Stimulated activated naive CD8-positive, alpha-beta T cell treated with anti-CD3 and anti-CD28 coated beads, Interleukin-15, Interleukin-2, amounts not matched to agents 100 U/mL and 50 U/mL, for 24 hours (primary cell): ENCODE measurements around the gene GALNT16.
"Not testable (repeated sequence)": the region's sequence is repeated elsewhere in the genome, so short reads cannot be mapped to it uniquely, and the experiment has no call there.

Experiments used
- ATAC-seq: fragments of 150-1000 bp; cut with Tn5 transposase; one replicate; pipeline ENCODE4 v1.10.0; 2021
- DNase-seq: peaks from one replicate; pipeline ENCODE4 v3.0.0; 2021

GALNT16 gene

GRCh38 chr14:69259527-69260189 lies at the start of gene GALNT16:
Gene GALNT16, plus strand, starts transcription at chr14:69260158. Its CDS starts 133 bp downstream, at chr14:69260291.
- DNase-seq (no peak), ATAC-seq (no peak)

- ATAC-seq (no peak), DNase-seq (no peak)
These were observed 45.6 kb upstream of the GALNT16 start for GRCh38 chr14:69214393-69214792.

- DNase-seq, ATAC-seq: not testable (repeated sequence)
These were observed 42.3 kb upstream of the GALNT16 start for GRCh38 chr14:69217663-69218062.

GRCh38 chr14:69224946-69225345 lies 35.0 kb upstream of the GALNT16 start:
- ATAC-seq: no peak
- no peak for DNase-seq

- no peak for DNase-seq
- no peak for ATAC-seq
These were observed 33.8 kb upstream of the GALNT16 start for GRCh38 chr14:69226178-69226577.

- DNase-seq (no peak), ATAC-seq (no peak)
These were observed 33.2 kb upstream of the GALNT16 start for GRCh38 chr14:69226736-69227135.

GRCh38 chr14:69231486-69231885 lies 28.5 kb upstream of the GALNT16 start:
- DNase-seq (no peak), ATAC-seq (no peak)

GRCh38 chr14:69232388-69232787 lies 27.6 kb upstream of the GALNT16 start:
- ATAC-seq (peak; percentile 55), DNase-seq (no peak)

GRCh38 chr14:69234106-69234505 lies 25.9 kb upstream of the GALNT16 start:
- DNase-seq (no peak), ATAC-seq (no peak)

GRCh38 chr14:69235708-69236107 lies 24.2 kb upstream of the GALNT16 start:
- no peak for DNase-seq
- no peak for ATAC-seq

GRCh38 chr14:69237142-69237541 lies 22.8 kb upstream of the GALNT16 start:
- DNase-seq: no peak

GRCh38 chr14:69237584-69237983 lies 22.4 kb upstream of the GALNT16 start:
- ATAC-seq (peak; percentile 14), DNase-seq (no peak)

More at GRCh38 chr14:69237142-69237541, 22.8 kb upstream of the GALNT16 start:
- ATAC-seq: peak; percentile 11

GRCh38 chr14:69238883-69239282 lies 21.1 kb upstream of the GALNT16 start:
- DNase-seq (no peak), ATAC-seq (no peak)

- DNase-seq (no peak), ATAC-seq (no peak)
These were observed 19.3 kb upstream of the GALNT16 start for GRCh38 chr14:69240527-69241173.

GRCh38 chr14:69241577-69241976 lies 18.4 kb upstream of the GALNT16 start:
- ATAC-seq (no peak), DNase-seq (no peak)

GRCh38 chr14:69242311-69243224 lies 17.4 kb upstream of the GALNT16 start:
- ATAC-seq (peak; percentile 36), DNase-seq (peak; percentile 55)

- ATAC-seq: no peak
- DNase-seq: no peak
These were observed 15.0 kb upstream of the GALNT16 start for GRCh38 chr14:69244946-69245345.

GRCh38 chr14:69246331-69246730 lies 13.6 kb upstream of the GALNT16 start:
- ATAC-seq: no peak
- DNase-seq: no peak

GRCh38 chr14:69247676-69248440 lies 12.1 kb upstream of the GALNT16 start:
- DNase-seq (no peak), ATAC-seq (no peak)

GRCh38 chr14:69249603-69250002 lies 10.4 kb upstream of the GALNT16 start:
- no peak for DNase-seq

GRCh38 chr14:69252851-69253250 lies 7.1 kb upstream of the GALNT16 start:
- ATAC-seq (no peak), DNase-seq (no peak)

More at GRCh38 chr14:69249603-69250002, 10.4 kb upstream of the GALNT16 start:
- no peak for ATAC-seq

- DNase-seq: no peak
- no peak for ATAC-seq
These were observed 811 bp upstream of the GALNT16 start for GRCh38 chr14:69259168-69259526.
